SK-N-SH treated with all-trans-retinoic acid at 6 μM for 48 hours (cell line): Measurements from ENCODE around the gene MAP3K14.

ENCODE experiments used
- ATAC-seq: fragments of 200-7000 bp; cut with Tn5 transposase; 3 replicates; pipeline ENCODE4 v1.9.1; 2020; ENCODE audit warnings: mild to moderate bottlenecking, moderate library complexity
- ARNTL ChIP-seq: fragments of 450-650 bp; formaldehyde crosslinking; IDR thresholded peaks from 2 replicates; pipeline ENCODE4 v1.5.0; 2020; ENCODE audit warnings: low read depth, mild to moderate bottlenecking, moderate library complexity, borderline replicate concordance
- BACH2 ChIP-seq: fragments of 250-450 bp; sonication (Bioruptor Pico); IDR thresholded peaks from 2 replicates; pipeline ENCODE4 v1.9.0; 2021; ENCODE audit warnings: mild to moderate bottlenecking, borderline replicate concordance
- CREB5 ChIP-seq: fragments of 250-450 bp; sonication (Bioruptor Pico); IDR thresholded peaks from 2 replicates; pipeline ENCODE4 v1.5.1; 2020; ENCODE audit warnings: low read depth, mild to moderate bottlenecking, moderate library complexity
- CSDC2 ChIP-seq: fragments of 250-450 bp; sonication (Bioruptor Pico); IDR thresholded peaks from 2 replicates; pipeline ENCODE4 v1.5.0; 2020; ENCODE audit warnings: mild to moderate bottlenecking, moderate library complexity
- CSRNP3 ChIP-seq: fragments of 250-450 bp; sonication (Bioruptor Pico); IDR thresholded peaks from 2 replicates; pipeline ENCODE4 v1.5.1; 2021; ENCODE audit warnings: mild to moderate bottlenecking, moderate library complexity
- ESRRG ChIP-seq: fragments of 250-450 bp; sonication (Bioruptor Pico); IDR thresholded peaks from 2 replicates; pipeline ENCODE4 v1.6.1; 2021; ENCODE audit warnings: mild to moderate bottlenecking
- GLIS3 ChIP-seq: fragments of 250-450 bp; sonication (Bioruptor Pico); IDR thresholded peaks from 2 replicates; pipeline ENCODE4 v1.5.0; 2020; ENCODE audit warnings: mild to moderate bottlenecking, moderate library complexity
- ISL1 ChIP-seq: fragments of 250-450 bp; sonication (Bioruptor Pico); IDR thresholded peaks from 2 replicates; pipeline ENCODE4 v2.1.2; 2022; ENCODE audit warnings: mild to moderate bottlenecking, moderate library complexity
- OSR1 ChIP-seq: fragments of 250-450 bp; sonication (Bioruptor Pico); IDR thresholded peaks from 2 replicates; pipeline ENCODE4 v1.8.0; 2022; ENCODE audit warnings: moderate library complexity, mild to moderate bottlenecking, inconsistent platforms
- PATZ1 ChIP-seq: fragments of 250-450 bp; sonication (Bioruptor Pico); IDR thresholded peaks from 2 replicates; pipeline ENCODE4 v1.8.0; 2020; ENCODE audit warnings: mild to moderate bottlenecking, moderate library complexity, borderline replicate concordance
- POU6F1 ChIP-seq: fragments of 250-450 bp; sonication (Bioruptor Pico); IDR thresholded peaks from 2 replicates; pipeline ENCODE4 v1.8.0; 2021; ENCODE audit warnings: low read depth, mild to moderate bottlenecking, moderate library complexity, borderline replicate concordance
- PPARA ChIP-seq: fragments of 250-450 bp; sonication (Bioruptor Pico); IDR thresholded peaks from 2 replicates; pipeline ENCODE4 v1.5.0; 2020; ENCODE audit warnings: mild to moderate bottlenecking, borderline replicate concordance
- RARB ChIP-seq: fragments of 250-450 bp; sonication (Bioruptor Pico); IDR thresholded peaks from 2 replicates; pipeline ENCODE4 v1.8.0; 2021; ENCODE audit warnings: mild to moderate bottlenecking, moderate library complexity
- SNAI2 ChIP-seq: fragments of 250-450 bp; sonication (Bioruptor Pico); IDR thresholded peaks from 2 replicates; pipeline ENCODE4 v1.5.0; 2020; ENCODE audit warnings: mild to moderate bottlenecking, moderate library complexity
- TCF4 ChIP-seq: fragments of 250-450 bp; sonication (Bioruptor Pico); IDR thresholded peaks from 2 replicates; pipeline ENCODE4 v1.8.0; 2021; ENCODE audit warnings: mild to moderate bottlenecking, moderate library complexity, borderline replicate concordance
- TOX ChIP-seq: fragments of 250-450 bp; sonication (Bioruptor Pico); IDR thresholded peaks from 2 replicates; pipeline ENCODE4 v1.8.0; 2021; ENCODE audit warnings: mild to moderate bottlenecking, moderate library complexity, borderline replicate concordance
- TSHZ2 ChIP-seq: fragments of 250-450 bp; sonication (Bioruptor Pico); IDR thresholded peaks from 2 replicates; pipeline ENCODE4 v1.5.0; 2020; ENCODE audit warnings: mild to moderate bottlenecking, moderate library complexity
- ZC3H10 ChIP-seq: fragments of 250-450 bp; sonication (Bioruptor Pico); IDR thresholded peaks from 2 replicates; pipeline ENCODE4 v1.5.1; 2021; ENCODE audit warnings: mild to moderate bottlenecking, moderate library complexity
- ZFP3 ChIP-seq: fragments of 250-450 bp; sonication (Bioruptor Pico); IDR thresholded peaks from 2 replicates; pipeline ENCODE4 v1.5.0; 2020; ENCODE audit warnings: mild to moderate bottlenecking, moderate library complexity
- ZFP30 ChIP-seq: fragments of 450-650 bp; formaldehyde crosslinking; IDR thresholded peaks from 2 replicates; pipeline ENCODE4 v1.5.0; 2022; ENCODE audit warnings: mild to moderate bottlenecking, moderate library complexity
- ZNF565 ChIP-seq: fragments of 450-650 bp; formaldehyde crosslinking; conservative IDR thresholded peaks from 2 replicates; pipeline ENCODE4 v1.5.0; 2020; ENCODE audit warnings: low read depth, mild to moderate bottlenecking, moderate library complexity
- ZNF70 ChIP-seq: fragments of 450-650 bp; formaldehyde crosslinking; IDR thresholded peaks from 2 replicates; pipeline ENCODE4 v1.5.0; 2020; ENCODE audit warnings: mild to moderate bottlenecking, moderate library complexity
- ZNF8 ChIP-seq: fragments of 450-650 bp; formaldehyde crosslinking; IDR thresholded peaks from 2 replicates; pipeline ENCODE4 v1.5.0; 2020; ENCODE audit warnings: mild to moderate bottlenecking, moderate library complexity

MAP3K14 gene

GRCh38 chr17:45363498-45363897 is 46.7 kb upstream of the MAP3K14 start:
- ATAC-seq = no peak

GRCh38 chr17:45361976-45362375 is 45.2 kb upstream of the MAP3K14 start:
- no peak for TF ChIP-seq SNAI2
- no peak for TF ChIP-seq BACH2 (CRISPR knock-in tag)
- no peak for TF ChIP-seq ESRRG (CRISPR knock-in tag)
- no peak for TF ChIP-seq TCF4 (CRISPR knock-in tag)
- no peak for TF ChIP-seq TOX (CRISPR knock-in tag)
- TF ChIP-seq, all 23 proteins: peak for 0
- no peak for ATAC-seq

More at GRCh38 chr17:45363498-45363897, 46.7 kb upstream of the MAP3K14 start:
- TF ChIP-seq ZFP30 (CRISPR knock-in tag) (no peak), TCF4 (CRISPR knock-in tag) (no peak)

- no peak for ATAC-seq
- TF ChIP-seq POU6F1 (CRISPR knock-in tag) (no peak), OSR1 (CRISPR knock-in tag) (no peak), BACH2 (CRISPR knock-in tag) (no peak), ISL1 (CRISPR knock-in tag) (no peak), ESRRG (CRISPR knock-in tag) (no peak), PPARA (CRISPR knock-in tag) (no peak), ZNF8 (CRISPR knock-in tag) (no peak), PATZ1 (CRISPR knock-in tag) (no peak), CSDC2 (CRISPR knock-in tag) (no peak), ZNF565 (CRISPR knock-in tag) (no peak), GLIS3 (CRISPR knock-in tag) (no peak), SNAI2 (no peak), TCF4 (CRISPR knock-in tag) (no peak), ZC3H10 (no peak), CREB5 (CRISPR knock-in tag) (no peak), RARB (CRISPR knock-in tag) (no peak), TSHZ2 (CRISPR knock-in tag) (no peak)
Measured at GRCh38 chr17:45361451-45361850, 44.6 kb upstream of the MAP3K14 start.

GRCh38 chr17:45357364-45357997 is 40.7 kb upstream of the MAP3K14 start:
- no peak for ATAC-seq
- TF ChIP-seq OSR1 (CRISPR knock-in tag) (no peak), CSDC2 (CRISPR knock-in tag) (no peak), BACH2 (CRISPR knock-in tag) (no peak), RARB (CRISPR knock-in tag) (no peak), TOX (CRISPR knock-in tag) (no peak), CSRNP3 (CRISPR knock-in tag) (no peak), ARNTL (no peak), ZNF70 (CRISPR knock-in tag) (no peak), POU6F1 (CRISPR knock-in tag) (no peak), SNAI2 (no peak), CREB5 (CRISPR knock-in tag) (no peak), ZFP3 (no peak), PPARA (CRISPR knock-in tag) (no peak)
